Transverse colon (tissue), 4 donors: ENCODE data around the gene PRLR. TPM values are rescaled to one million over a fixed set of nuclear protein-coding genes. Genes with fewer than 3 reads are reported as not detected.

Experiments
- DNase-seq: peaks from one replicate; pipeline ENCODE4 v3.0.0-alpha.2; 2019
- H3K27ac ChIP-seq, 4 donors: fragments of 200-600 bp; sonication (generic); 2 replicates each; pipeline ENCODE4 v1.5.1; 2016 to 2018; ENCODE audit warnings: inconsistent platforms in 4 of 4
- H3K27me3 ChIP-seq: fragments of 200-600 bp; sonication (generic); 2 replicates; pipeline ENCODE4 v1.5.1; 2017; ENCODE audit warnings: inconsistent platforms
- H3K36me3 ChIP-seq, 4 donors: fragments of 200-600 bp; sonication (generic); 2 replicates each; pipeline ENCODE4 v1.5.1; 2017 to 2019; ENCODE audit warnings: inconsistent platforms in 4 of 4
- H3K4me1 ChIP-seq, 4 donors: fragments of 200-600 bp; sonication (generic); 2 replicates each; pipeline ENCODE4 v1.5.1; 2017 to 2020; ENCODE audit warnings: inconsistent platforms in 4 of 4
- H3K4me3 ChIP-seq, 4 donors: fragments of 200-600 bp; sonication (generic); 1 replicate in 1 of 4; 2 replicates in 3 of 4; pipeline versions ENCODE4 v1.5.1 to v1.6.1; 2017 to 2019; ENCODE audit warnings: inconsistent platforms in 4 of 4
- H3K9me3 ChIP-seq, 2 donors: fragments of 200-600 bp; sonication (generic); 2 replicates each; pipeline ENCODE4 v1.5.1; 2017 to 2019; ENCODE audit warnings: inconsistent platforms in 2 of 2
- EP300 ChIP-seq: sonication (generic); formaldehyde crosslinking; IDR thresholded peaks from one replicate; pipeline ENCODE4 v1.6.1; 2017; ENCODE audit warnings: antibody characterized with exemption, low read depth
- POLR2A ChIP-seq: fragments of 450-650 bp; IDR thresholded peaks from one replicate; pipeline ENCODE4 v1.6.1; 2016; ENCODE audit warnings: antibody characterized with exemption, mild to moderate bottlenecking, moderate library complexity
- POLR2AphosphoS5 ChIP-seq, 3 donors: sonication (generic); formaldehyde crosslinking; IDR thresholded peaks; one replicate each; pipeline ENCODE4 v1.6.1; 2016; ENCODE audit warnings: antibody characterized with exemption in 3 of 3
- WGBS, 2 donors: methylation state at CpG; one replicate each; pipeline ENCODE4 v1.1.5; 2018; ENCODE audit warnings: low coverage in 1 of 2; 5-methylcytosine and 5-hydroxymethylcytosine counted together
- in situ Hi-C, 4 donors: fragments of 200-750 bp; cut with MboI; loops; one replicate each; pipeline versions ENCODE4 v1.15.0 to v1.15.1; 2017; ENCODE audit warnings: low sequenced_read_pairs in 3 of 4, low pct_ligation_motif_present in 1 of 4, low pct_unique_long_range_greater_than_20kb in 1 of 4
- intact Hi-C: fragments of 100-400 bp; cut with DNase I; formaldehyde crosslinking; loops from one replicate; pipeline ENCODE4 v1.15.1; 2023; ENCODE audit warnings: low total_unique reads
- total RNA-seq, 4 donors: library from RNA; depleted of rRNA; stranded (reverse); fragments of >200 nt; gene quantifications; one replicate each; pipeline ENCODE4 v1.1.0, GENCODE V29; 2016
- TF ChIP-seq, protein P1 (sequence below), 5 experiments: fragments of 200-600 bp in 3 of 5; fragments of 450-650 bp in 2 of 5; sonication (generic) in 3 of 5; IDR thresholded peaks; 1 replicate in 2 of 5; 2 replicates in 3 of 5; pipeline ENCODE4 v1.5.1; 2016 to 2017; ENCODE audit warnings: antibody characterized with exemption in 5 of 5, inconsistent platforms in 3 of 5, mild to moderate bottlenecking in 2 of 5, moderate library complexity in 1 of 5

The PRLR gene
- total RNA-seq, 4 donors from 2014 or later, result 4.9 to 19.8 (median 13.0) TPM

DNA sequence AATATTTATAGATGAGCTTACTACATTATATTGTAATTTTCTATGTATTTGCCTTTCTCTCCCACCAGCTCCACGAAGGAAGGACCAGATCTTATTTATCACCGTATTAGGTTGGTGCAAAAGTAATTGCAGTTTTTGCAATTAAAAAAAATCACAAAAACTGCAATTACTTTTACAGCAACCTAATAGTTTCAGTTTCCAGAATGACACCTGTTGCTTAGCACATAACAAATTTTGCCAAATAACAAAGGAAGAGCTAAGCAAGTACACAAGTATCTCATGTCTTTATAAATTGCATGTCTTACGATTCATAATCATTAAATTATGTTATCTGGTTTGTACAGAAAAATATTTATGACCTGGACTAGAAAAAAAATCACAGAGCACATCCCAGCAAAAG is 228.4 kb downstream of the PRLR start:
- in situ Hi-C loops, result loop anchor here in 1 of 4 donors (25.0 kb wide), 1 partner anchor 515 kb away; no protein-coding TSS in a partner anchor
- TF ChIP-seq POLR2A (no peak), POLR2AphosphoS5 (IDR thresholded peaks at IDR 0.05) (no peak), EP300 (no peak)
- TF ChIP-seq, protein P1, sequence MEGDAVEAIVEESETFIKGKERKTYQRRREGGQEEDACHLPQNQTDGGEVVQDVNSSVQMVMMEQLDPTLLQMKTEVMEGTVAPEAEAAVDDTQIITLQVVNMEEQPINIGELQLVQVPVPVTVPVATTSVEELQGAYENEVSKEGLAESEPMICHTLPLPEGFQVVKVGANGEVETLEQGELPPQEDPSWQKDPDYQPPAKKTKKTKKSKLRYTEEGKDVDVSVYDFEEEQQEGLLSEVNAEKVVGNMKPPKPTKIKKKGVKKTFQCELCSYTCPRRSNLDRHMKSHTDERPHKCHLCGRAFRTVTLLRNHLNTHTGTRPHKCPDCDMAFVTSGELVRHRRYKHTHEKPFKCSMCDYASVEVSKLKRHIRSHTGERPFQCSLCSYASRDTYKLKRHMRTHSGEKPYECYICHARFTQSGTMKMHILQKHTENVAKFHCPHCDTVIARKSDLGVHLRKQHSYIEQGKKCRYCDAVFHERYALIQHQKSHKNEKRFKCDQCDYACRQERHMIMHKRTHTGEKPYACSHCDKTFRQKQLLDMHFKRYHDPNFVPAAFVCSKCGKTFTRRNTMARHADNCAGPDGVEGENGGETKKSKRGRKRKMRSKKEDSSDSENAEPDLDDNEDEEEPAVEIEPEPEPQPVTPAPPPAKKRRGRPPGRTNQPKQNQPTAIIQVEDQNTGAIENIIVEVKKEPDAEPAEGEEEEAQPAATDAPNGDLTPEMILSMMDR (IDR thresholded peaks at IDR 0.05), result no peak
- Histone ChIP-seq H3K36me3 (no peaks in the 10 kb centered on the region), H3K4me1 (no peaks in the 10 kb centered on the region), H3K9me3 (no peaks in the 10 kb centered on the region), H3K27me3 (peaks cover 6% of the 10 kb centered on the region), H3K4me3 (no peak overlapping the region), H3K27ac (no peak overlapping the region)
- WGBS, 2 donors, result 68 to 87% methylated on average over 2 to 3 of the region's 3 CpGs
- intact Hi-C loops, result no loop called here
- no peak for DNase-seq

Other genes with a start within 250 kb of the PRLR start
- not detected for gene AGXT2, start 182.5 kb downstream of the PRLR start, total RNA-seq